ENCODE measurements around the gene CCDC47.
A peak's percentile ranks its signal among the peaks of the same experiment; 100 is the strongest.
"Not testable (repeated sequence)": the region's sequence is repeated elsewhere in the genome, so short reads cannot be mapped to it uniquely, and the experiment has no call there.

The CCDC47 gene

GRCh38 chr17:63722403-63722802, 51.0 kb downstream of the CCDC47 start:
- DNase-seq (ENCODE audit: low spot score), result no peak

DNA sequence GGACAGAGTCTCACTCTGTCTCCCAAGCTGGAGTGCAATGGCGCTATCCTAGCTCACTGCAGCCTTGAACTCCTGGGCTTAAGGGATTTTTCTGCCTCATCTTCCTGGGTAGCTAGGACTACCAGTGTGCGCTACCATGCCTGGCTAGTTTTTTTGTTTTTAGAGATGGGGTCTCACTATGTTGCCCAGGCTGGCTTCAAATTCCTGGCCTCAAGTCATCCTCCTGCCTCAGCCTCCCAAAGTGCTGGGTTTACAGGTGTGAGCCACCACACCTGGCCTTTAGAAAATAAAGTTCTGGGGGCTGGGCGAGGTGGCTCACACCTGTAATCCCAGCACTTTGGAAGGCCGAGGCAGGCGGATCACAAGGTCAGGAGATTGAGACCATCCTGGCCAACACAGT, 53.2 kb downstream of the CCDC47 start:
- not testable (repeated sequence) for DNase-seq (ENCODE audit: low spot score)

DNA sequence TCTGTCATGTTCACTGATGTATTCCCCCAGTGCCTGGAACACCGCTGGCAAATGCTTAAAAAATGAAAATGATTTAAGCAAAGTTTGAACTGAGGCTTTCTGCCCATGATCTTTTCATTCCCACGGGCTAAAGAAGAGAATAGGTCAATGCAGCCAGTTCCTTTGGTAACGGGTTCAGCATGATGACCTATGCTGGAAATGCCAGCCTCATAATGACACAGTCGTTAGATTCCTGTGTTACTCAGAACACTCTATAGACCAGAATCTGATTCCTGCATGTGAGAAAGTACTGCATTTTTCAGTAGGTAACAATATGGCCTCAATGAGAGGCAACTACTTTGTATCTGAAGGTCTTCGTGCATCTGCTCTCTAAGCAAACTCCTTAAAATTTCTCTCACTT, 54.4 kb downstream of the CCDC47 start:
- DNase-seq (ENCODE audit: low spot score), result no peak

DNA sequence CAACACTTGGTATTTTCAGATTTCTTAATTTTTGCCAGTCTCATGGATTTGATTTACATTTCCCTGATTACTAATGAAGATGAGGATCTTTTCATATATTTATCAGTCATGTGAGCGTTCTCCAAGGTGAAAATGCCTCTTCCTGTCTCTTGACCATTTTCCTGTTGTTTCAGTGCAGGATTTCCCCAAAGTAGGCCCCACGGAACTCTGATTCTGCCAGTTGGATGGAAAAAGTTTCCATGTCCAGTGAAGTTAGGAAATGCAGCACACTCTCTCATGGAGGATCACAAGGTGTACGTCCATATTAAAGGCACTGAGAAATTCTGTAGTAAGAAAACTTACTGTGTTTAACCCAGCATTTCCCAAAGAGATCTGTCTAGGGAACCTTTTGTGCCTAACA, 57.0 kb downstream of the CCDC47 start:
- DNase-seq (ENCODE audit: low spot score), result no peak

GRCh38 chr17:63714550-63715277, 58.7 kb downstream of the CCDC47 start:
- DNase-seq (ENCODE audit: low spot score), result no peak

GRCh38 chr17:63709110-63709509, 64.3 kb downstream of the CCDC47 start:
- no peak for DNase-seq (ENCODE audit: low spot score)

GRCh38 chr17:63707151-63707550, 66.2 kb downstream of the CCDC47 start:
- no peak for DNase-seq (ENCODE audit: low spot score)

GRCh38 chr17:63706336-63707082, 66.9 kb downstream of the CCDC47 start:
- no peak for DNase-seq (ENCODE audit: low spot score)

DNA sequence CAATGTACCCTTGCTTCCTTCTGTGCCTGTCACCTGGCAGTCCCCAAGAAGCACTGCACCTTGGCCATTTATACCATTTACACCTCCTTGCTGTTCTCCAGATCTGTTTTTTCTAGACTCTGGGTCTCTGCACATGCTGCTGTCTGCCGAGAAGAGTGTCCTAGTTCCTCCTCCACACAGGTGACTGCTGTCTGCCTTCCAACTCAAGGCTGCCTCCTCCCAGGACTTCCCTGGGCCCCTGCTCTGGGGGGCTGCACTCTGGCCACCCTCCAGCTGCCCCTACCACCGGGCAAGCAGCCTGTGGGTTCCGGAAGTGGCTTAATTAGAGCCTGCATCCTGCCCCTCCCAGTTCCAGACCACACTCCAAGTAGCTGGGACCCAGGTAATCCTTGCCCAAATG, 67.7 kb downstream of the CCDC47 start:
- no peak for DNase-seq (ENCODE audit: low spot score)

DNA sequence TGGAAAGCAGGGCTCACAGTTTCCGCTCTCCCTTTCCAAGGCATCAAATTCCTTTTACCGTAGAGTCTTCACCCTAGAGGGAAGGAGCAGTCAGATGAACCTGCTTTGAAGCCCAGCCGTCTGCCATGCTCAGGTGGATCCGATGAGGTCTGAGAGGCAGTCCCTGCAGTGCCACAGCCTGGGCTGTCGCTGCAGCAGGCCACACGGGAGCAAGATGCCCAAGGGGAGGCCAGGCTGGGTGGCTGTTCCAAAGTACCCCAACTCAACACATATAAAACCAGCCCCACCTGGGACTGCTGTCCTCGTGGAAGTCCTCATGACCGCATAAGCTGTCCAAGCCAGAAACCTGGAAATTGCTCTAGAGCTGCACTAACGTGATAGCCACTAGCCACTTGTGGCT, 68.6 kb downstream of the CCDC47 start:
- no peak for DNase-seq (ENCODE audit: low spot score)

DNA sequence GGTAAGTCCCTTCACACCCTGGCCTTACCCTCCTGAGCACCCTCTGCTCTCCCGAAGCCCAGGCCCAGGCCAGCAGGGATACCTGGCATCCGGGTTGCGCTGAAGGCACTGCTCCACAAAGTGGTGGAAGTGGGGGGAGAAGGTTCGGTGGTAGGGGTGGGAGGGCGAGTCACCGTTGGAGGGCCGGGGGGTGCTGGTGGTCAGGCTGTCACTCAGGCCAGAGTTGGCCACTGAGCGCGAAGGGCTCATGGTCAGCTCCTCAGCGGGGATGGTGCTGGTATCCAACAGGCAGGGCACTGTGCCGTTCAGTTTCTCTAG, 69.2 kb downstream of the CCDC47 start:
- no peak for DNase-seq (ENCODE audit: low spot score)

GRCh38 chr17:63703556-63704258, 69.7 kb downstream of the CCDC47 start:
- DNase-seq (ENCODE audit: low spot score), result no peak

DNA sequence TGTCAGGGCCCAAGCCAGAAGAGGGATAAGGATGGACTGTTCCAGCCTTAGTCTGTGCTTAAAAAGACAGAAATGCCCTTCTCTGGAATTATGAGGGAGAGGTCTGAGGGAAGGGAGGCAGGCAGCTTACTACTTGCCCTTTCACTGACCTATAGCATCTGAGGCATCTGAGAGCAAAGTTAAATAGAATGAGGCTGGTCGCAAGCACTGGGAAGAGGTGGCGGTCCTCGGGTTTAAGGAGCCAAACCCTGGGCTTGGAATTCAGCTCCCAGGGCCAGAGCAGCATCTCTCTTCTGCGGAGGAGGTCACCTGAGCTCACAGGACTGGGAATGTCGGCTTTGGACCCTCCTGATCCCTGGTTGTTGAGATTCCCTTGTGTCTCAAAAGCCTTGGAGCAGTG, 70.4 kb downstream of the CCDC47 start:
- DNase-seq (ENCODE audit: low spot score), result no peak

- DNase-seq (ENCODE audit: low spot score), result no peak
These were observed 70.7 kb downstream of the CCDC47 start for GRCh38 chr17:63702721-63703015.

- no peak for DNase-seq (ENCODE audit: low spot score)
These were observed 71.3 kb downstream of the CCDC47 start for GRCh38 chr17:63701868-63702720.

DNA sequence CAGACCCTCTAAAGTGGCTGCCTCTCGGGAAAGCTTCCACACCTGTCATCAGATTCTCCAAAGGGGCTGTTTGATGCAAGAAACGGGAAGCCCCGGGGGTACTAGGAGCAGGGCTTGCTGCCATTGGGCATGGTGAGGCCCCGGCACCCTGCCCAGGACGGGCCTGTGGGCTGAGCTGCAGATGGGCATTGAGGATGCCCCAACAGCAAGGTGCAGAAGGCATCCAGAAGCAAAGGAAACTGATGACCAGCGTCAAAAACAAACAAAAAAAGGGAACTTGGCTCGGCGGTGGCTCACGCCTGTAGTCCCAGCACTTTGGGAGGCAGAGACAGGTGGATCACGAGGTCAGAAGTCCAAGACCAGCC, 72.0 kb downstream of the CCDC47 start:
- DNase-seq (ENCODE audit: low spot score), result no peak

- peak; percentile 69 for DNase-seq (ENCODE audit: low spot score)
These were observed 72.6 kb downstream of the CCDC47 start for GRCh38 chr17:63700528-63701455.

- DNase-seq (ENCODE audit: low spot score), result peak; percentile 74
These were observed 73.5 kb downstream of the CCDC47 start, which contains the start of gene LIMD2 for GRCh38 chr17:63699638-63700527. LIMD2 (minus strand) TSS chr17:63700125; CDS start chr17:63699298, 827 bp downstream.

GRCh38 chr17:63698886-63699637, 74.3 kb downstream of the CCDC47 start:
- peak; percentile 42 for DNase-seq (ENCODE audit: low spot score)
